ENCODE data around the gene SLC26A11. TPM values are rescaled to one million over a fixed set of nuclear protein-coding genes. Genes with fewer than 3 reads are reported as not detected.

Gene SLC26A11
- total RNA-seq, 1 experiment from 2014 or later, result 26.5 TPM

- Histone ChIP-seq H4K91ac (ENCODE audit: insufficient read length, low read depth, low read length) (no peak overlapping the region), H2BK12ac (ENCODE audit: insufficient read length, low read depth, low read length) (no peak overlapping the region), H3K4me2 (ENCODE audit: insufficient read depth, insufficient read length, low read length) (no peak overlapping the region), H3K9me3 (ENCODE audit: control insufficient read depth, low read depth, low read length) (no peaks in the 10 kb centered on the region), H3K56ac (ENCODE audit: insufficient read length, low read depth, low read length) (no peak overlapping the region), H2BK120ac (ENCODE audit: low read depth, low read length, poor library complexity, severe bottlenecking) (no peak overlapping the region), H3K27me3 (ENCODE audit: insufficient read depth, low read length) (no peaks in the 10 kb centered on the region), H4K5ac (ENCODE audit: insufficient read length, low read depth, low read length) (no peak overlapping the region), H2AK5ac (ENCODE audit: insufficient read length, low read length) (no peak overlapping the region), H4K20me1 (ENCODE audit: control insufficient read depth, insufficient read depth, insufficient read length) (no peaks in the 10 kb centered on the region), H3K18ac (ENCODE audit: insufficient read length, low read depth, low read length) (no peak overlapping the region), H4K8ac (replicated peaks; ENCODE audit: insufficient read length, low read depth, low read length) (no peak overlapping the region), H3K79me1 (ENCODE audit: insufficient read depth, low read depth, low read length, poor library complexity, severe bottlenecking) (no peaks in the 10 kb centered on the region), H3K4me1 (ENCODE audit: insufficient read depth, low read length) (no peaks in the 10 kb centered on the region), H2BK20ac (ENCODE audit: low read depth, low read length, poor library complexity, severe bottlenecking) (no peak overlapping the region), H3K14ac (ENCODE audit: insufficient read depth, low read length) (no peak overlapping the region), H3K27ac (ENCODE audit: insufficient read length, low read depth, low read length) (no peak overlapping the region), H2BK15ac (ENCODE audit: low read depth, low read length) (no peak overlapping the region), H3K9ac (ENCODE audit: extremely low read depth, insufficient read length, low read length) (no peak overlapping the region), H3K79me2 (ENCODE audit: insufficient read depth, low read length) (no peaks in the 10 kb centered on the region), H3K23ac (ENCODE audit: insufficient read length, low read depth, low read length) (no peak overlapping the region), H3K4ac (ENCODE audit: low read depth, low read length) (no peak overlapping the region), H2AFZ (ENCODE audit: low read length) (no peak overlapping the region), H3T11ph (ENCODE audit: low read length) (no peak overlapping the region), H2BK5ac (ENCODE audit: insufficient read length, low read length) (no peak overlapping the region), H3K23me2 (ENCODE audit: insufficient read length, low read depth, low read length, poor library complexity, severe bottlenecking) (no peaks in the 10 kb centered on the region)
- H3K4me1 Mint-ChIP-seq, result peaks cover 0 to 1% of the 10 kb centered on the region in 2 experiments; a peak in 1 of 4 replicates
- DNase-seq, result no peak
- TF ChIP-seq, protein P1, sequence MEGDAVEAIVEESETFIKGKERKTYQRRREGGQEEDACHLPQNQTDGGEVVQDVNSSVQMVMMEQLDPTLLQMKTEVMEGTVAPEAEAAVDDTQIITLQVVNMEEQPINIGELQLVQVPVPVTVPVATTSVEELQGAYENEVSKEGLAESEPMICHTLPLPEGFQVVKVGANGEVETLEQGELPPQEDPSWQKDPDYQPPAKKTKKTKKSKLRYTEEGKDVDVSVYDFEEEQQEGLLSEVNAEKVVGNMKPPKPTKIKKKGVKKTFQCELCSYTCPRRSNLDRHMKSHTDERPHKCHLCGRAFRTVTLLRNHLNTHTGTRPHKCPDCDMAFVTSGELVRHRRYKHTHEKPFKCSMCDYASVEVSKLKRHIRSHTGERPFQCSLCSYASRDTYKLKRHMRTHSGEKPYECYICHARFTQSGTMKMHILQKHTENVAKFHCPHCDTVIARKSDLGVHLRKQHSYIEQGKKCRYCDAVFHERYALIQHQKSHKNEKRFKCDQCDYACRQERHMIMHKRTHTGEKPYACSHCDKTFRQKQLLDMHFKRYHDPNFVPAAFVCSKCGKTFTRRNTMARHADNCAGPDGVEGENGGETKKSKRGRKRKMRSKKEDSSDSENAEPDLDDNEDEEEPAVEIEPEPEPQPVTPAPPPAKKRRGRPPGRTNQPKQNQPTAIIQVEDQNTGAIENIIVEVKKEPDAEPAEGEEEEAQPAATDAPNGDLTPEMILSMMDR (conservative IDR thresholded peaks at IDR 0.05), result peak; percentile 32; the same call in 1 of the 3 replicates
- H3K27me3 Mint-ChIP-seq (ENCODE audit: low read depth), result no peaks in the 10 kb centered on the region; the same call in 1 of the 2 replicates
- no peaks in the 10 kb centered on the region for H3K9me3 Mint-ChIP-seq
- WGBS (ENCODE audit: extremely low coverage, insufficient read length, low lambda C conversion rate), result no CpG with 5 or more reads among the region's 10 CpGs
- peak overlapping the region in 1 of 3 experiments; percentile 29; a peak in 1 of 7 replicates for H3K27ac Mint-ChIP-seq
- H3K4me3 Mint-ChIP-seq, result no peak overlapping the region
- H3K36me3 Mint-ChIP-seq (ENCODE audit: insufficient read depth in 1 of 3, low read depth in 3 of 3), result peaks cover 28 to 68% (median 67%) of the 10 kb centered on the region in 3 experiments
Observed at GRCh38 chr17:80292521-80292971, 72.3 kb downstream of the SLC26A11 start.
